GM19351 (cell line): ENCODE data around the gene CIB4.

Source experiments
- ATAC-seq: cut with Tn5 transposase; IDR thresholded peaks from one replicate; pipeline ENCODE4 v1.9.1; 2021; ENCODE audit warnings: mild to moderate bottlenecking, moderate library complexity; ENCODE audit not compliant: unreplicated experiment

CIB4 gene

GRCh38 chr2:26533661-26534060, 107.5 kb downstream of the CIB4 start:
- ATAC-seq, result no peak

- ATAC-seq, result no peak
Measured at GRCh38 chr2:26532301-26533250, 108.6 kb downstream of the CIB4 start.
